PFSK-1 (cell line): ENCODE measurements around the gene ESYT3.

Source experiments
- FOXP2 ChIP-seq: optimal IDR thresholded peaks from 2 replicates; pipeline ENCODE3; 2011; ENCODE audit warnings: borderline replicate concordance, control low read depth, inconsistent platforms; ENCODE audit not compliant: insufficient read depth; ENCODE audit errors: extremely low read length, extremely low read depth
- REST ChIP-seq, 2 experiments: IDR thresholded peaks; 2 replicates each; pipeline versions ENCODE4 v1.6.1 to v1.8.0; 2011 to 2012; ENCODE audit warnings: low read depth in 2 of 2, low read length in 2 of 2, control low read depth in 1 of 2, inconsistent platforms in 1 of 2, mild to moderate bottlenecking in 1 of 2, moderate library complexity in 1 of 2; ENCODE audit not compliant: insufficient read depth in 1 of 2
- TAF1 ChIP-seq: IDR thresholded peaks from 2 replicates; pipeline ENCODE4 v1.6.1; 2012; ENCODE audit warnings: low read length, control low read depth, borderline replicate concordance; ENCODE audit not compliant: insufficient read depth

GRCh38 chr3:138497851-138498250, 63.4 kb downstream of the ESYT3 start:
- TF ChIP-seq TAF1 (no peak), REST (IDR thresholded peaks at IDR 0.05; ENCODE audit: insufficient read depth in 1 of 2, low read depth in 2 of 2, low read length in 2 of 2) (no peak), FOXP2 (no peak)
